ENCODE data around the gene ABHD16A. TPM values are rescaled to one million over a fixed set of nuclear protein-coding genes. Genes with fewer than 3 reads are reported as not detected.

ABHD16A gene
- total RNA-seq, 4 donors from 2014 or later, result 47.3 to 81.4 (median 71.7) TPM

- H3K27me3 ChIP-seq, result no peaks in the 10 kb centered on the region
- intact Hi-C loops (cut with DNase I), result loop anchor here (10.0 kb wide), 1 partner anchor 111 kb away; no protein-coding TSS in a partner anchor
- H3K36me3 ChIP-seq, result peaks cover 0 to 4% of the 10 kb centered on the region in 2 donors
- TF ChIP-seq CTCF (IDR thresholded peaks at IDR 0.05), result no peak
- TF ChIP-seq POLR2A (IDR thresholded peaks at IDR 0.05), result no peak
- H3K4me3 ChIP-seq (replicated peaks in 1 of 3), result no peak overlapping the region
- no peak for DNase-seq
- no peaks in the 10 kb centered on the region for H3K9me3 ChIP-seq
- no peak overlapping the region for H3K27ac ChIP-seq
- H3K4me1 ChIP-seq, result peaks cover 22 to 36% of the 10 kb centered on the region in 2 donors
- 89 to 90% methylated on average over 23 to 25 of the region's 25 CpGs for WGBS, 2 donors
Observed at GRCh38 chr6:31723980-31724691, 21.0 kb upstream of the ABHD16A start.

- no peaks in the 10 kb centered on the region for H3K9me3 ChIP-seq
- intact Hi-C loops (cut with DNase I), result loop anchor here (10.0 kb wide), 1 partner anchor 111 kb away; no protein-coding TSS in a partner anchor
- H3K4me1 ChIP-seq, result peaks cover 25 to 37% of the 10 kb centered on the region in 2 donors
- H3K36me3 ChIP-seq, result peaks cover 0 to 4% of the 10 kb centered on the region in 2 donors
- H3K27ac ChIP-seq, result no peak within 1 kb of the TSS
- H3K4me3 ChIP-seq (replicated peaks in 1 of 3), result no peak within 1 kb of the TSS
- DNase-seq, result no peak
- 80 to 81% methylated on average over 43 of the region's 46 CpGs for WGBS, 2 donors
- no peak for TF ChIP-seq POLR2A (IDR thresholded peaks at IDR 0.05)
- H3K27me3 ChIP-seq, result no peaks in the 10 kb centered on the region
Observed at GRCh38 chr6:31723245-31723979, 20.3 kb upstream of the ABHD16A start, which contains the start of gene MPIG6B. Gene MPIG6B, plus strand, starts transcription at chr6:31723373. Its CDS starts 11 bp downstream, at chr6:31723384.

GRCh38 chr6:31722173-31722572 is 19.0 kb upstream of the ABHD16A start:
- Histone ChIP-seq H3K4me3 (replicated peaks in 1 of 3) (no peak overlapping the region), H3K27me3 (no peaks in the 10 kb centered on the region), H3K36me3 (peaks cover 0 to 2% of the 10 kb centered on the region in 2 donors), H3K4me1 (peaks cover 19 to 35% of the 10 kb centered on the region in 2 donors), H3K27ac (no peak overlapping the region), H3K9me3 (no peaks in the 10 kb centered on the region)
- 92 to 97% methylated on average over 3 of the region's 3 CpGs for WGBS, 2 donors
- TF ChIP-seq CTCF (IDR thresholded peaks at IDR 0.05) (no peak), POLR2A (IDR thresholded peaks at IDR 0.05) (no peak)
- no peak for DNase-seq
- intact Hi-C loops (cut with DNase I), result loop anchor here (10.0 kb wide), 1 partner anchor 113 kb away; no protein-coding TSS in a partner anchor

- H3K4me3 ChIP-seq (replicated peaks in 1 of 3), result no peak within 1 kb of the TSS
- no peak for DNase-seq
- no peaks in the 10 kb centered on the region for H3K27me3 ChIP-seq
- 84 to 97% methylated on average over 4 of the region's 4 CpGs for WGBS, 2 donors
- no peaks in the 10 kb centered on the region for H3K36me3 ChIP-seq
- no peak for TF ChIP-seq CTCF (IDR thresholded peaks at IDR 0.05)
- no peak for TF ChIP-seq POLR2A (IDR thresholded peaks at IDR 0.05)
- H3K9me3 ChIP-seq, result no peaks in the 10 kb centered on the region
- peaks cover 15 to 28% of the 10 kb centered on the region in 2 donors for H3K4me1 ChIP-seq
- H3K27ac ChIP-seq, result no peak within 1 kb of the TSS
- intact Hi-C loops (cut with DNase I), result loop anchor here (10.0 kb wide), 1 partner anchor 113 kb away; no protein-coding TSS in a partner anchor
Observed at GRCh38 chr6:31721351-31722020, 18.4 kb upstream of the ABHD16A start, which contains the start of gene LY6G6C. Gene LY6G6C, minus strand, starts transcription at chr6:31721746. Its CDS starts 67 bp downstream, at chr6:31721679.

- Histone ChIP-seq H3K27ac (no peak overlapping the region), H3K9me3 (no peaks in the 10 kb centered on the region), H3K36me3 (no peaks in the 10 kb centered on the region), H3K4me3 (replicated peaks in 1 of 3) (no peak overlapping the region), H3K27me3 (no peaks in the 10 kb centered on the region), H3K4me1 (peaks cover 15 to 20% of the 10 kb centered on the region in 2 donors)
- WGBS, 2 donors, result 81 to 88% methylated on average over 5 of the region's 5 CpGs
- TF ChIP-seq POLR2A (IDR thresholded peaks at IDR 0.05) (no peak), CTCF (IDR thresholded peaks at IDR 0.05) (no peak)
- DNase-seq, result no peak
- intact Hi-C loops (cut with DNase I), result loop anchor here (10.0 kb wide), 1 partner anchor 115 kb away; no protein-coding TSS in a partner anchor
Observed at GRCh38 chr6:31720196-31720770, 17.2 kb upstream of the ABHD16A start.
